ENCODE measurements around the gene GTF3C1. TPM values are rescaled to one million over a fixed set of nuclear protein-coding genes. Genes with fewer than 3 reads are reported as not detected.

The GTF3C1 gene
- total and polyA plus RNA-seq, 2 of the 8 experiments (the other 6 are each of a cell fraction or from before 2014, with no cell fraction given): 89.3 to 126 TPM

DNA sequence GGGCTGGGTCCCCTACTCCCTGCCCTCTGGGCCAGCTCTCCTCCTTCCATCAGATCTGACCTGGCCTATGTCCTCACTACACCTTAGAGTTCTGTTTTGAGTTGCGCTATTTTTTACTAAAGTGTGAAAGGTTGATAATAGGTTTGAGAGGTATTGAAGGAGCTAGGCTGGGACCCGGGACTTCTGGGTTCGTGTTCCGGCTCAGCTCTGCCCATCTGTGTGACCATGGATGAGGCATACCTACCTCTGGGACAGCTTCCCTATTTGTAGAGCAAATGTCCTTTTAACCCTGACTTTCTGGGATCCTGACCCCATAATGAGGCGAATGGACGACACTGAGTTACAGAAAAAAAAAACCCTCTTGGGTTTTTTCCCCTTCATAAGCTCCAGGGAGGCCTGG lies 111.8 kb downstream of the GTF3C1 start:
- H3K56ac ChIP-seq (replicated peaks; ENCODE audit: insufficient read length, low read depth, low read length): no peak overlapping the region
- ChIA-PET CTCF (ENCODE audit: partially characterized antibody) (interaction anchor here (1.0 to 1.8 kb wide), 3 partner anchors 8 to 16 kb away, joined by 3 to 5 read pairs (median 4); no protein-coding TSS in a partner anchor), POLR2A (ENCODE audit: partially characterized antibody) (interaction anchor here (1.7 kb wide), 1 partner anchor 12 kb away, joined by 3 read pairs; no protein-coding TSS in a partner anchor)
- H3K79me2 ChIP-seq (ENCODE audit: control insufficient read depth in 1 of 2, insufficient read depth in 2 of 2, low read length in 2 of 2): no peaks in the 10 kb centered on the region
- H3K4me3 ChIP-seq (ENCODE audit: extremely low read depth in 1 of 4, insufficient read depth in 2 of 4, low read depth in 3 of 4, low read length in 4 of 4): no peak overlapping the region
- H2AFZ ChIP-seq (ENCODE audit: low read length): no peak overlapping the region
- peaks cover 0 to 4% (median 0%) of the 10 kb centered on the region in 4 experiments; a peak in 2 of 7 replicates for H3K4me1 ChIP-seq (replicated peaks in 1 of 4; ENCODE audit: control insufficient read depth in 3 of 4, insufficient read depth in 4 of 4, low read length in 3 of 4)
- no peak overlapping the region for H3K4ac ChIP-seq (replicated peaks; ENCODE audit: insufficient read length, low read depth, low read length)
- no peak overlapping the region for H2BK5ac ChIP-seq (ENCODE audit: low read depth, low read length)
- H4K5ac ChIP-seq (ENCODE audit: insufficient read length, low read depth, low read length): no peak overlapping the region
- no peaks in the 10 kb centered on the region for H3K9me3 ChIP-seq (ENCODE audit: insufficient read depth in 2 of 2, low read depth in 1 of 2, low read length in 1 of 2)
- H4K91ac ChIP-seq (replicated peaks; ENCODE audit: insufficient read length, low read length): no peak overlapping the region
- H3K27me3 ChIP-seq (replicated peaks in 1 of 4; ENCODE audit: control insufficient read depth in 3 of 4, extremely low read depth in 1 of 4, insufficient read depth in 3 of 4, low read length in 3 of 4): no peaks in the 10 kb centered on the region
- H2BK120ac ChIP-seq (replicated peaks; ENCODE audit: low read depth, low read length): no peak overlapping the region
- H2BK12ac ChIP-seq (ENCODE audit: low read depth, low read length): no peak overlapping the region
- H2BK15ac ChIP-seq (ENCODE audit: low read length): no peak overlapping the region
- H3K4me2 ChIP-seq (ENCODE audit: insufficient read depth in 1 of 2, low read depth in 2 of 2, low read length in 2 of 2): no peak overlapping the region
- no peak for FAIRE-seq
- H3K23me2 ChIP-seq (ENCODE audit: low read depth, low read length): peaks cover 5% of the 10 kb centered on the region
- no peak overlapping the region for H4K8ac ChIP-seq (ENCODE audit: extremely low read depth, insufficient read depth, low read length)
- H3K14ac ChIP-seq (ENCODE audit: insufficient read length): no peak overlapping the region
- H3K27ac ChIP-seq (ENCODE audit: low read depth, low read length): no peak overlapping the region
- 0 out of 2 replicates have a peak, but pooled peaks cover 4% of the 10 kb centered on the region for H3K79me1 ChIP-seq (ENCODE audit: low read depth, low read length)
- H3K36me3 ChIP-seq (ENCODE audit: control insufficient read depth in 2 of 4, insufficient read depth in 4 of 4, low read length in 3 of 4): no peaks in the 10 kb centered on the region
- no peak overlapping the region for H3K9ac ChIP-seq (replicated peaks in 1 of 4; ENCODE audit: extremely low read depth in 1 of 4, low read depth in 3 of 4, low read length in 3 of 4)
- 91% methylated on average over 6 of the region's 6 CpGs; no CpG with 5 or more reads in 1 of the 2 experiments for WGBS, 2 experiments (ENCODE audit: extremely low coverage in 1 of 2, insufficient coverage in 1 of 2, insufficient read length in 1 of 2, insufficient replicate concordance in 2 of 2, low coverage in 1 of 2, low lambda C conversion rate in 2 of 2, missing lambda C conversion rate in 1 of 2)
- H3K23ac ChIP-seq (ENCODE audit: insufficient read length): no peak overlapping the region
- H2BK20ac ChIP-seq (ENCODE audit: low read length): no peak overlapping the region
- H4K20me1 ChIP-seq (replicated peaks in 1 of 2; ENCODE audit: control insufficient read depth in 1 of 2, insufficient read depth in 2 of 2, low read length in 2 of 2): peaks cover 0 to 5% of the 10 kb centered on the region in 2 experiments
- H2AK5ac ChIP-seq (ENCODE audit: low read depth, low read length): no peak overlapping the region
- no peak overlapping the region for H3K18ac ChIP-seq (ENCODE audit: extremely low read depth, low read length)
- DNase-seq (ENCODE audit: low read depth in 1 of 2, low spot score in 2 of 2): peak in 1 of 2 experiments; percentile 17
- TF ChIP-seq KDM1A (IDR thresholded peaks at IDR 0.05; ENCODE audit: borderline replicate concordance, low read length): no peak
- TF ChIP-seq SP2 (IDR thresholded peaks at IDR 0.05; ENCODE audit: low read length): no peak
- no peak for TF ChIP-seq RNF2 (IDR thresholded peaks at IDR 0.05; ENCODE audit: borderline replicate concordance, low read depth, low read length, missing control alignments, poor library complexity, severe bottlenecking)
- TF ChIP-seq CBX5 (IDR thresholded peaks at IDR 0.05; ENCODE audit: low read depth, low read length): no peak
- TF ChIP-seq, protein P1, sequence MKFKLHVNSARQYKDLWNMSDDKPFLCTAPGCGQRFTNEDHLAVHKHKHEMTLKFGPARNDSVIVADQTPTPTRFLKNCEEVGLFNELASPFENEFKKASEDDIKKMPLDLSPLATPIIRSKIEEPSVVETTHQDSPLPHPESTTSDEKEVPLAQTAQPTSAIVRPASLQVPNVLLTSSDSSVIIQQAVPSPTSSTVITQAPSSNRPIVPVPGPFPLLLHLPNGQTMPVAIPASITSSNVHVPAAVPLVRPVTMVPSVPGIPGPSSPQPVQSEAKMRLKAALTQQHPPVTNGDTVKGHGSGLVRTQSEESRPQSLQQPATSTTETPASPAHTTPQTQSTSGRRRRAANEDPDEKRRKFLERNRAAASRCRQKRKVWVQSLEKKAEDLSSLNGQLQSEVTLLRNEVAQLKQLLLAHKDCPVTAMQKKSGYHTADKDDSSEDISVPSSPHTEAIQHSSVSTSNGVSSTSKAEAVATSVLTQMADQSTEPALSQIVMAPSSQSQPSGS (IDR thresholded peaks at IDR 0.05; ENCODE audit: low read length): no peak
- TF ChIP-seq CREB1 (IDR thresholded peaks at IDR 0.05): no peak
- TF ChIP-seq JUN (IDR thresholded peaks at IDR 0.05; ENCODE audit: low read depth, low read length): no peak
- no peak for TF ChIP-seq MAFK (IDR thresholded peaks at IDR 0.05; ENCODE audit: low read depth, low read length)
- no peak for TF ChIP-seq EP300 (IDR thresholded peaks at IDR 0.05; ENCODE audit: borderline replicate concordance in 1 of 2, low read depth in 2 of 2, low read length in 2 of 2)
- TF ChIP-seq, protein P2, sequence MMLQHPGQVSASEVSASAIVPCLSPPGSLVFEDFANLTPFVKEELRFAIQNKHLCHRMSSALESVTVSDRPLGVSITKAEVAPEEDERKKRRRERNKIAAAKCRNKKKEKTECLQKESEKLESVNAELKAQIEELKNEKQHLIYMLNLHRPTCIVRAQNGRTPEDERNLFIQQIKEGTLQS (IDR thresholded peaks at IDR 0.05; ENCODE audit: insufficient read depth, low read depth, low read length): no peak
- no peak for TF ChIP-seq ZNF274 (IDR thresholded peaks at IDR 0.05; ENCODE audit: borderline replicate concordance, extremely low read depth, low read length)
